ENCODE results near the gene SRMS. TPM values are rescaled to one million over a fixed set of nuclear protein-coding genes. Genes with fewer than 3 reads are reported as not detected.

The SRMS gene
- total and polyA plus RNA-seq, 2 of the 13 experiments (the other 11 are each of a cell fraction or from before 2014, with no cell fraction given) = not detected

- TF ChIP-seq FOXP4 (CRISPR knock-in tag; IDR thresholded peaks at IDR 0.05) (no peak), TFAP4 (IDR thresholded peaks at IDR 0.05; ENCODE audit: borderline replicate concordance, low read depth) (no peak; the same call in 1 of the 2 replicates), ASH2L (IDR thresholded peaks at IDR 0.05; ENCODE audit: insufficient read length, low read depth, low read length) (no peak), ZNF446 (CRISPR knock-in tag; IDR thresholded peaks at IDR 0.05) (no peak), ERF (CRISPR knock-in tag; IDR thresholded peaks at IDR 0.05) (no peak), TBL1XR1 (IDR thresholded peaks at IDR 0.05; ENCODE audit: borderline replicate concordance, low read length, partially characterized antibody) (no peak), RNF2 (conservative IDR thresholded peaks at IDR 0.05; ENCODE audit: low read depth) (no peak), HINFP (CRISPR knock-in tag; IDR thresholded peaks at IDR 0.05; ENCODE audit: low read depth) (peak; percentile 28; the same call in 1 of the 2 replicates), AGO2 (optimal IDR thresholded peaks at IDR 0.05; ENCODE audit: low read depth, low read length) (peak; percentile 19), GZF1 (CRISPR knock-in tag; IDR thresholded peaks at IDR 0.05) (no peak), CREB1 (IDR thresholded peaks at IDR 0.05) (no peak), CREB1 (CRISPR knock-in tag; IDR thresholded peaks at IDR 0.05) (no peak), ZNF274 (CRISPR knock-in tag; IDR thresholded peaks at IDR 0.05) (no peak), ZNF235 (CRISPR knock-in tag; IDR thresholded peaks at IDR 0.05; ENCODE audit: borderline replicate concordance) (no peak), GABPA (IDR thresholded peaks at IDR 0.05; ENCODE audit: low read depth, low read length) (no peak), GABPA (CRISPR knock-in tag; IDR thresholded peaks at IDR 0.05; ENCODE audit: low read depth) (no peak), SPEN (CRISPR knock-in tag; IDR thresholded peaks at IDR 0.05; ENCODE audit: low read depth) (no peak), ZNF777 (CRISPR knock-in tag; IDR thresholded peaks at IDR 0.05) (no peak), ISL2 (CRISPR knock-in tag; IDR thresholded peaks at IDR 0.05) (no peak), ZSCAN20 (CRISPR knock-in tag; IDR thresholded peaks at IDR 0.05; ENCODE audit: borderline replicate concordance) (no peak), BORCS8-MEF2B (CRISPR knock-in tag; IDR thresholded peaks at IDR 0.05) (no peak), SAP130 (CRISPR knock-in tag; IDR thresholded peaks at IDR 0.05; ENCODE audit: low read depth) (peak; percentile 16; the same call in 1 of the 2 replicates), ZNF282 (IDR thresholded peaks at IDR 0.05; ENCODE audit: partially characterized antibody) (no peak)
- TF ChIP-seq, protein P1, sequence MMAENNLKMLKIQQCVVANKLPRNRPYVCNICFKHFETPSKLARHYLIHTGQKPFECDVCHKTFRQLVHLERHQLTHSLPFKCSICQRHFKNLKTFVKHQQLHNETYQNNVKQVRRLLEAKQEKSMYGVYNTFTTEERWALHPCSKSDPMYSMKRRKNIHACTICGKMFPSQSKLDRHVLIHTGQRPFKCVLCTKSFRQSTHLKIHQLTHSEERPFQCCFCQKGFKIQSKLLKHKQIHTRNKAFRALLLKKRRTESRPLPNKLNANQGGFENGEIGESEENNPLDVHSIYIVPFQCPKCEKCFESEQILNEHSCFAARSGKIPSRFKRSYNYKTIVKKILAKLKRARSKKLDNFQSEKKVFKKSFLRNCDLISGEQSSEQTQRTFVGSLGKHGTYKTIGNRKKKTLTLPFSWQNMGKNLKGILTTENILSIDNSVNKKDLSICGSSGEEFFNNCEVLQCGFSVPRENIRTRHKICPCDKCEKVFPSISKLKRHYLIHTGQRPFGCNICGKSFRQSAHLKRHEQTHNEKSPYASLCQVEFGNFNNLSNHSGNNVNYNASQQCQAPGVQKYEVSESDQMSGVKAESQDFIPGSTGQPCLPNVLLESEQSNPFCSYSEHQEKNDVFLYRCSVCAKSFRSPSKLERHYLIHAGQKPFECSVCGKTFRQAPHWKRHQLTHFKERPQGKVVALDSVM (CRISPR knock-in tag; IDR thresholded peaks at IDR 0.05) = no peak
Observed at GRCh38 chr20:63519668-63520503, 27.7 kb downstream of the SRMS start (continued).
